Prostate gland (tissue), 2 donors: ENCODE data around the gene DUSP28. TPM values are rescaled to one million over a fixed set of nuclear protein-coding genes. Genes with fewer than 3 reads are reported as not detected.

Source experiments
- DNase-seq: peaks from one replicate; pipeline ENCODE4 v3.0.0-alpha.2; 2019; ENCODE audit warnings: low spot score
- H3K27ac ChIP-seq, 2 donors: fragments of 200-600 bp; sonication (generic); 2 replicates each; pipeline ENCODE4 v1.5.1; 2017 to 2019
- H3K27me3 ChIP-seq: fragments of 200-600 bp; sonication (generic); replicated peaks from 2 replicates; pipeline ENCODE4 v1.5.1; 2019; ENCODE audit not compliant: insufficient read depth
- H3K36me3 ChIP-seq, 2 donors: fragments of 200-600 bp; sonication (generic); 1 replicate in 1 of 2; 2 replicates in 1 of 2; pipeline versions ENCODE4 v1.5.1 to v1.8.1; 2017 to 2019
- H3K4me1 ChIP-seq: fragments of 200-600 bp; sonication (generic); replicated peaks from 2 replicates; pipeline ENCODE4 v1.5.1; 2019
- H3K4me3 ChIP-seq, 2 donors: fragments of 200-600 bp; sonication (generic); 2 replicates each; pipeline ENCODE4 v1.5.1; 2017 to 2019
- H3K9me3 ChIP-seq: fragments of 200-600 bp; sonication (generic); 2 replicates; pipeline ENCODE4 v1.5.1; 2017
- CTCF ChIP-seq, 4 experiments: fragments of 200-600 bp in 2 of 4; fragments of 450-650 bp in 2 of 4; sonication (generic) in 2 of 4; IDR thresholded peaks; 1 replicate in 3 of 4; 2 replicates in 1 of 4; pipeline ENCODE4 v1.5.1; 2016 to 2019; ENCODE audit warnings: antibody characterized with exemption in 4 of 4, mild to moderate bottlenecking in 2 of 4, moderate library complexity in 2 of 4
- POLR2A ChIP-seq: fragments of 450-650 bp; IDR thresholded peaks from one replicate; pipeline ENCODE4 v1.6.1; 2016; ENCODE audit warnings: antibody characterized with exemption, mild to moderate bottlenecking
- POLR2AphosphoS5 ChIP-seq: sonication (generic); formaldehyde crosslinking; IDR thresholded peaks from one replicate; pipeline ENCODE4 v1.6.1; 2017; ENCODE audit warnings: antibody characterized with exemption
- WGBS: methylation state at CpG from one replicate; pipeline ENCODE4 v1.1.5; 2018; 5-methylcytosine and 5-hydroxymethylcytosine counted together
- intact Hi-C: fragments of 100-400 bp; cut with DNase I; formaldehyde crosslinking; loops from one replicate; pipeline ENCODE4 v1.14.2; 2022
- total RNA-seq, 2 donors: library from RNA; depleted of rRNA; stranded (reverse); fragments of >200 nt; gene quantifications; one replicate each; pipeline ENCODE4 v1.1.0, GENCODE V29; 2016

DUSP28 gene
- total RNA-seq, 2 donors from 2014 or later: 18.4 to 18.6 TPM

- 95% methylated on average over 15 of the region's 16 CpGs for WGBS
- TF ChIP-seq CTCF (IDR thresholded peaks at IDR 0.05) (no peak), POLR2AphosphoS5 (no peak), POLR2A (no peak)
- no peak overlapping the region for H3K4me3 ChIP-seq
- DNase-seq: peak; percentile 3
- H3K27me3 ChIP-seq: no peaks in the 10 kb centered on the region
- H3K4me1 ChIP-seq: peaks cover 6% of the 10 kb centered on the region
- H3K36me3 ChIP-seq: no peaks in the 10 kb centered on the region
- intact Hi-C loops: no loop called here
- no peaks in the 10 kb centered on the region for H3K9me3 ChIP-seq
- no peak overlapping the region for H3K27ac ChIP-seq
Observed at GRCh38 chr2:240555541-240556250, 4.5 kb upstream of the DUSP28 start.

DNA sequence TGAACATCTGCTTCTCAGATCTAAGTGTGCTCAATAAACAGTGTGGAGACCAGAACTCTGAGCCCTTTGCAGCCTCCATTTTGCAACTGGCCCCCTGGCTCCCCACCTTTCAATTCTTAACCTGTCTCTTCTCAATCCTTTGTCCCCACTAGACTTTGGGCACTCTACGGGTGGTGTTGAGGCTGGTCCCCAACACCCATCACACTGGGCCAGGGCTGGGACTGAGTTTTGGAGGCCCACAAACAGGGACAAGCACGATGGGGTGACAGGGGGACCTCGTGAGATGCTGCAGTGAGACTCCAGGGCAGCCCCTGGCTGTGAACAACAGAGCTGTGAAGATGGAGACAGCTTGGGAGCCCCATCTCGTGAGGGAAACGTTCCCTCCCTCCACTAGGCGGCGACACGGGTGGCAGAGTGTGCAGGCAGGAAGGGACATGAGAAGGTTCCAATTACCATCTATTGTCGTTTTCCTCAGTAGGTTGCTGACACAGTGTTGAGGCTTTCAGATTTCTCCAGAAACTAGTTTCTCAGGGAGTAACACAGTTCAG is 3.5 kb upstream of the DUSP28 start:
- no peaks in the 10 kb centered on the region for H3K27me3 ChIP-seq
- no peak overlapping the region for H3K27ac ChIP-seq
- WGBS: 56% methylated on average over 9 of the region's 9 CpGs
- H3K4me1 ChIP-seq: peaks cover 11% of the 10 kb centered on the region
- no peaks in the 10 kb centered on the region for H3K9me3 ChIP-seq
- intact Hi-C loops: no loop called here
- peak; percentile 5 for DNase-seq
- no peak overlapping the region for H3K4me3 ChIP-seq
- H3K36me3 ChIP-seq: no peaks in the 10 kb centered on the region
- peak in 2 of 4 experiments; percentile 25 to 37 for TF ChIP-seq CTCF (IDR thresholded peaks at IDR 0.05)
- TF ChIP-seq POLR2A: no peak
- TF ChIP-seq POLR2AphosphoS5: no peak

DNA sequence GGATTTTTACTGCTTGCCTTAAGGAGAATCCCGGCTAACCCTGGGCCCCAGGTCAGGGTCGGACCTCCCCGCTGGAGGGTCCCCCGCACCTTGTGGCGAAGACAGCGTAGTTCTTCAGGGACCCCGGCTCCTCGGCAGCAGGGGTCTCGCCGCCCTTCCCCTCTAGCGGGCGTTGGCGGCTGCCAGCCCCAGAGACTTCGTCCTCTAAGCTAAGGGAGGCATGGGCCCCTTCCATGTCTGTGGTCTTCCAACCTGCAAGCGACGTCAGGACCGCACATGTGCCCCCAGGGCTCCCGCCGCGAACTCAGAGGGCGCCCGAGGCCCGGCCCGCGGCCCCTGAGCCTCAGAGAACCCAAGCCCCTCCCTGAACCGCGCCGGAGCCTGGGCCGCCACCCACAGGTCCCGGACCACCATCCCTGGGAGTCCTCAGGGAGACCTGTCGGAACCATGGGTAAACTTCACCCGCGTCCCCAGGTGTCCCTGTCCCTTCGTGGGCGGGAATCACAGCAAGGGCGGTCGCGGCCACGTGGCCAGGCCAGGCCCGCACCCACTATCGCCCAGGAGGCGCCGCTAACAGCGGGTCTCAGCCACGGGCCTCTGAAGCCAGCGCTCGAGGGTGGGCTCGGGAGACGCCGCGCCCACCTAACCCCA is 2.9 kb upstream of the DUSP28 start:
- no peak for TF ChIP-seq CTCF (IDR thresholded peaks at IDR 0.05)
- no peak for TF ChIP-seq POLR2AphosphoS5
- TF ChIP-seq POLR2A: no peak
- peak; percentile 3 for DNase-seq
- intact Hi-C loops: no loop called here
- Histone ChIP-seq H3K4me3 (peak overlapping the region; percentile 31 to 35), H3K27ac (no peak overlapping the region), H3K36me3 (no peaks in the 10 kb centered on the region), H3K27me3 (no peaks in the 10 kb centered on the region), H3K4me1 (peaks cover 13% of the 10 kb centered on the region), H3K9me3 (no peaks in the 10 kb centered on the region)
- 17% methylated on average over 30 of the region's 51 CpGs for WGBS

- Histone ChIP-seq H3K9me3 (no peaks in the 10 kb centered on the region), H3K27ac (no peak within 1 kb of the TSS), H3K4me3 (peak within 1 kb of the TSS; percentile 31 to 35), H3K27me3 (no peaks in the 10 kb centered on the region), H3K4me1 (peaks cover 15% of the 10 kb centered on the region), H3K36me3 (no peaks in the 10 kb centered on the region)
- intact Hi-C loops: no loop called here
- 4% methylated on average over 42 of the region's 47 CpGs for WGBS
- DNase-seq: peak; percentile 52
- peak; percentile 20 for TF ChIP-seq POLR2AphosphoS5
- TF ChIP-seq POLR2A: no peak
Observed at GRCh38 chr2:240557808-240558207, 2.3 kb upstream of the DUSP28 start, which contains the start of gene ANKMY1. Gene ANKMY1 (minus strand): TSS chr2:240557988. CDS start chr2:240557335, 653 bp downstream.

GRCh38 chr2:240558236-240558761 is 1.9 kb upstream of the DUSP28 start:
- peak overlapping the region; percentile 31 to 35 for H3K4me3 ChIP-seq
- H3K27me3 ChIP-seq: no peaks in the 10 kb centered on the region
- TF ChIP-seq POLR2AphosphoS5: no peak
- TF ChIP-seq CTCF (IDR thresholded peaks at IDR 0.05): no peak
- no peak for TF ChIP-seq POLR2A
- no peaks in the 10 kb centered on the region for H3K9me3 ChIP-seq
- no peaks in the 10 kb centered on the region for H3K36me3 ChIP-seq
- H3K4me1 ChIP-seq: peaks cover 15% of the 10 kb centered on the region
- intact Hi-C loops: no loop called here
- no peak overlapping the region for H3K27ac ChIP-seq
- 77% methylated on average over 18 of the region's 18 CpGs for WGBS
- no peak for DNase-seq
